HG03039 (cell line): ENCODE data around the gene SEPTIN12.
"Not testable (repeated sequence)": the region's sequence is repeated elsewhere in the genome, so short reads cannot be mapped to it uniquely, and the experiment has no call there.

Experiments
- ATAC-seq: cut with Tn5 transposase; IDR thresholded peaks from one replicate; pipeline ENCODE4 v1.9.1; 2021; ENCODE audit warnings: mild to moderate bottlenecking, moderate library complexity; ENCODE audit not compliant: unreplicated experiment

The SEPTIN12 gene

GRCh38 chr16:4785758-4786433 lies 2.2 kb downstream of the SEPTIN12 start:
- no peak for ATAC-seq

GRCh38 chr16:4784444-4784987 lies 3.6 kb downstream of the SEPTIN12 start:
- not testable (repeated sequence) for ATAC-seq

DNA sequence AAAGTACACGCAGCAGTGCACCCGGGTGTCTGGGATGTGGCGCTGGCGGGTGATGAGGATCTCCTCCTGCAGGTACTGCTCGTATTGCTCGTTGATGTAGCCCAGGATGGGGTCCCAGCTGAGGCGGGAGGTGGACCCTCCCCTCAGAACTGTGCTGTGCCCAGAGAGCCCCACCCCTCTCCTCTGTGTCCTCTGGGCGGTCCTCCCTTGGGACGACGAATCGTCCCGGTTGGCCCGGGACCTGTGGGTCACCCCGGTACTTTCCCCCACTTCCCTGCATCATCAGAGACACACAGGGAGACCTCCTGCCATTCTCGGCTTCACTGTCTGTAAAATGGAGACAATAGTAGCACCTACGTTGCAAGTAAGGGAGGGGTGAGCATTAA lies 4.2 kb downstream of the SEPTIN12 start:
- ATAC-seq, result no peak

DNA sequence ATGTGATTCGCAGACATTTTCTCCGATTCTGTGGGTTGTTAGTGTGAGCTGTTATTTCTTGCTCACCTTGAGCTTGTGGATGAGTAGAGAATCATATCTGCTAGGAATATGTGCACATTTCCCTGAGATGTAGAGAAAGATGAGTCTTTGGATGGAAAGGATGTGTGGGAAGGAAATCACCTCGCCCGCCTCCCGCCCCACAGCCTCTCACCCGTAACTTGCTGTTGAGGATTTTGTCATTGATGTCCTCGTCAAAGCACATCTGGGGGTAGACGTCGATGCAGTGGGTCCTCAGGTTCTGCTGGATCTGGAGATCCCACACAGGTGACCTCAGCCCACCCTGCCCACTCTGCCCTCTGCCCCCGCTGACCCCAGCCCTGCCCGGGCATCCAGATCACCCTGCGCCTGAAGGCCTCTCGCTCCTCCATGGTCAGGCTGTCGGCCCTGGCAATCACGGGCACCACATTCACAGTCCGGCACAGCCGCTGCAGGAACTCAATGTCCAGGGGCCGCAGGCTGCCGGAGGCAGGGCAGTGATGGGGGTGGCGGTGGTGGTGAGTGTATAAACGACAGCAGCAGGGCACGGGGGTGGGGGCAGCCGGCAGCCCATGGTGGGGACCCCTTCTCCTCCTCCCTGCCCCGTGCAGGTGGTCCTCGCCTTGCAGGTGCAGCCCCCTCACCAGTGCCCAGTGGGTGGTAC lies 4.7 kb downstream of the SEPTIN12 start:
- no peak for ATAC-seq

DNA sequence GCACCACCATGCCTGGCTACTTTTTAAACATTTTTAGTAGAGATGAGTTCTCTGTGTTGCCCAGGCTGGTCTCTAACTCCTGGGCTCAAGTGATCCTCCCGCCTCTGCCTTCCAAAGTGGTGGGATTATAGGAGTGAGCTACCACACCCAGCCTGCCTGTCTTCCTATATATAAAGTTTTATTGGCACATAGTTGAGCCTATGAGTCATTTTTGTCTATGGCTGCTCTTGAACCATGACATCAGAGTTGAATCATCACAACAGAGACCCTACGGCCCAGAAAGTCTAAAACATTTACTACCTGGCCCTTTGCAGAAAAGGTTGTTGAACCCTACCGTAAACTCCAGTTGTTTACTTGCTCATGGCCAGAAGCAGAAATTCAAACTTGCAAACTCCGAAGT lies 7.9 kb downstream of the SEPTIN12 start:
- no peak for ATAC-seq

GRCh38 chr16:4778050-4778392 lies 10.1 kb downstream of the SEPTIN12 start:
- ATAC-seq, result no peak

GRCh38 chr16:4777339-4778049 lies 10.7 kb downstream of the SEPTIN12 start:
- no peak for ATAC-seq

DNA sequence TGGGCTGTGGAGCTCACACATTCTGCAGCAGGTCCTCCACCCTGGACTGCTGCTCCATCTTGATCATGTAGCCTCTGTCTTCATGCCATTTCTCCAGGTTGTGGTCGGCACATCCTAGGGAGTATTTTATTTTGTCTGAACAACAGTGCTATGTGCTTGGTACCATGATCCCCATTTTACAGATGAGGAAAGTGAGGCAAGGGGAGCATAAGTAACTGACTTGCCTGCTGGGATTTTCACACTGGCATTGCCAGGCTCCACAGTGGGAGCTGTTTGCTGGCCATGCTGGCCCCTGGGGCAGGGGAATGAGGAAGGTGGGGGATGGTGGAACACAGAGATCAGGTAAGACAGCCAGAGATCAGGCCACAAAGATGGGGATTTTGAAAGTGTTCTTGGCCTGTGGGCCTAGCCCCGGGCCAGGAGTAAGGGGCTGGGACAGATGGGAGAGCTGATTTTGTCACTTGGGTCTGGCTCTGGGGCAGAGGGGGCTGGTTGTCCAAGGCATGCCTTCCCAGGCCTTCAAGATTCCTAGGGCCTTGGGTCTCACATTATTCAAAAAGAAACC lies 11.9 kb downstream of the SEPTIN12 start:
- no peak for ATAC-seq

GRCh38 chr16:4775005-4775404 lies 13.1 kb downstream of the SEPTIN12 start:
- ATAC-seq, result no peak

DNA sequence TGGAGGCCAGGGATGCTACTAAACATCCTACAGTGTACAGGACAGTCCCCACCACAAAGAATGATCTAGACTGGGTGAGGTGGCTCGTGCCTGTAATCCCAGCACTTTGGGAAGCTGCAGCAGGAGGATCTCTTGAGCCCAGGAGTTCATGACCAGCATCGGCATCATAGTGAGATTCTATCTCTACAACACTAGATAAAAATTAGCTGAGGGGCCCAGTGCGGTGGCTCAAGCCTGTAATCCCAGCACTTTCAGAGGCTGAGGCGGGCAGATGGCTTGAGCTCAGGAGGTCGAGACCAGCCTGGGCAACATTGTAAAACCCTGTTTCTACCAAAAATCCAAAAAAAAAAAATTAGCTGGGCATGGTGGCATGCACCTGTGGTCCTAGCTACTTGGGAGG lies 15.8 kb downstream of the SEPTIN12 start:
- no peak for ATAC-seq

GRCh38 chr16:4771646-4772045 lies 16.5 kb downstream of the SEPTIN12 start:
- ATAC-seq, result no peak

DNA sequence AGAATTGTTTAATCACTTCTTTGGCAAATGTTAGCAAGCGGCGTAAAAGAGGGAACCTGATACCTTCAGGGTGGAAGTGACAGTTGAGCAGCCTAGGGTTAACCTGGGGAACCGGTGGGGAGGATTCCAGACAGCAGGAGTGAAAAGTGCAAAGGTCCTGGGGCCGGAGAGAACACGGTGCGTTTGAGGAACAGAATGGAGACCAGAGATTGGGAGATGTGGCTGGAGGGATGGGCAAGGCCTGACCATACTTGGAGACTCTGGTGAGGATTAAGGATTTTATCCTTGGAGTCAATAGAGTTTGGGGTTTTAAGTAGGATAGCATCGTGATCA lies 18.9 kb downstream of the SEPTIN12 start:
- ATAC-seq, result no peak

DNA sequence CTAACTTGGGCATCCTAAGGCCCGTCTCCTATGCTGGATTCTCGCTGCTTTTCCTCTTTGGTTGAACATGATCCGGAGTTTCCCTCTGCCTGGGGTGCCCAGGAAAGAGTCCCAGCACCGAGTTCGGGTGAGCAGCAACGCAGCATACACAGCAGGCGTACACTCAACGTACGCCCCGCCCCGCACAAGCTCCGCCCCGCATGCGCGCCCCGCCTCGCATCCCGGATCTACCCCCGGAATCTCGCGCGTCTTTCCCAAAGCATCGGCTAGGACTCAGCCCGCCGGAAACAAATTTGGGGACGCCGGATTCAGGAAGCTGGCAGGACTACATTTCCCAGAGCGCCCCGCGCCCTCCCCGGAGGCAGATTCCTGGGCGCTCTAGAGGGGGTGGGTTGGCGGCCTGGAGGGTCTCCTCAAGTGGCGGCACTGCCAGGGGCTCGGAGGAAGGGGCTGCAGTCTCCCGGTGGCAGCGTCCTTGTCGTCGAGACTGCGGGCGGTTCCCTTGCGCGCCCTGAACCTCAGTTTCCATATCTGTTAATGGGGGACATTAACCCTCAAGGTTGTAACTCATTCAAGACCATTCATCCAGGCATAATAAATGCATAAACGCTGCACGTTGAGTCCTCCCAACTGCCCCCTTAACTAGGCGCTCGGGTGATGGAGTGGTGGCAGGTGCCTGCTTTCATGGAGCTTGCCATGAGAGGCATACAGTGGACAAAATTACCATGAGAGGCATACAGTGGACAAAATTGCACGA lies 19.4 kb downstream of the SEPTIN12 start:
- ATAC-seq, result peak; percentile 50

DNA sequence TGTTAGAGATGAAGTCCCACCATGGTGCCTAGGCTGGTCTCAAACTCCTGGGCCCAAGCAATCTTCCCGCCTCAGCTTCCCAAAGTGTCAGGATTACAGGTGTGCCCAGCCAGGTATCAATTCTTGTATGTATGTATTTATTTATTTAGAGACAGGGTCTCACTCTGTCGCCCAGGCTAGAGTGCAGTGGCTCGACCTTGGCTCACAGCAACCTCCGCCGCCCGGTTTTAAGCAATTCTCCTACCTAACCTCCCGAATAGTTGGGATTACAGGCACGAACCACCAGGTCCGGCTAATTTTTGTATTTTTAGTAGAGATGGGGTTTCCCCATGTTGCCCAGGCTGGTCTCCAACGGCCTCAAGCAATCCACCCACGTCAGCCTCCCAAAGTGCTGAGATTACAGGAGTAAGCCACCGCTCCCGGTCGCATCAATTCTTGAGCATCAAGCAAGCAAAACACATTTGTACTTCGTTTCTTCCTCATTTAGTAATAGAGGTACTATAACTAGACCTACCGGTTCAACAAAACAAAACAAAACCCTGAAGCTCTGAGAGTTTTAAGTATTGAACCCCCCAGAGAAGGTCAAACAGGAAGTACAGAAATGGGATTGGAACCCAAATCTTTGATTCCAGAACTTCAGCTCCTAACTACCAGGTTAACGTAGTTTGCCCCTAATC lies 20.1 kb downstream of the SEPTIN12 start:
- ATAC-seq, result no peak

GRCh38 chr16:4766875-4767628 lies 21.1 kb downstream of the SEPTIN12 start, which contains the start of gene ZNF500:
TSS of gene ZNF500 (minus strand) at chr16:4767162. CDS start at chr16:4765978, 1,184 bp downstream.
- peak; percentile 72 for ATAC-seq

DNA sequence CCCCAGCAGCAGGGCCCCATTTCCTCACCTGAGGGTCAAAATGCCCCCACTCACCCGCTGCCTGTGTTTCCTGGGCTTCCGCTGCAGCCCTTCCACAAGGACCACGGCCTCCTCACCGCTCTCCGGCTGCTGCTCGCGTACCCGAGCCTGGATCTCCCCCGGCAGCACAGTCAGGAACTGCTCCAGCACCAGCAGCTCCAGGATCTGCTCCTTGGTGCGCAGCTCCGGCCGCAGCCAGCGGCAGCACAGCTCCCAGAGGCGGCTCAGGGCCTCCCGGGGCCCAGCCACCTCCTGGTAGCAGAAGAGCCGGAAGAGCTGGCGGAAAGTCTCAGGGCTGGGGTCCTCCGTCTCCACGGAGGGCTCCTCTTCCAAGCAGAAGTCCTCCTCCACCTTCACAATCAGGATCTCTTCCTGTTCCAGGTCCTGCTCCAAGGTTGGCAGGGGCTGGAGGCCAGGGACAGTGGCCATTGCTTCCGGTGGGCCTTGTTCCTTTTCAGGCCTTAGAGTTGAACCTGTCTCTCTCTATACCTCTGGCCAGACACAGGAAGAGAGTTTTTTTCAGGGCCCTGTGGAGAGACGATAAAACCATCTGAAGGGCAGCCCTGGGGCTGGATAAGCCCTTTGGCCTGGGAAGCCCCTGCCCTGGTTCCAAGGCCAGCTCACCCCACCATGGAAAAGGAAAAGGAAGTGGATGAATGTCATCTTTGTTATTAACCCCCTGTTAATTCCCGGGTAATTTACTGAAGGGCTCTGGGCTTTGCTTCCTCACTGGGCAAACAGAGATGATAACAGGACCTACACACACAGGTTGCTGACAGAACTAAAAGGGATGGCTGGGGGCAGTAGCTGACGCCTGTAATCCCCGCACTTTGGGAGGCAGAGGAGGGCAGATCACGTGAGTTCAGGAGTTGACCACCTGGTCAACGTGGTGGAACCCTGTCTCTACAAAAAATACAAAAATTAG lies 22.4 kb downstream of the SEPTIN12 start:
- ATAC-seq, result no peak

- ATAC-seq, result no peak
Measured at GRCh38 chr16:4763791-4764190, 24.4 kb downstream of the SEPTIN12 start.

GRCh38 chr16:4762205-4762604 lies 25.9 kb downstream of the SEPTIN12 start:
- ATAC-seq, result no peak
